Measurements from ENCODE around the gene CHRM2. TPM values are rescaled to one million over a fixed set of nuclear protein-coding genes. Genes with fewer than 3 reads are reported as not detected.

The CHRM2 gene
- total and polyA plus RNA-seq, 2 of the 4 experiments (the other 2 are of a cell fraction): 79.3 to 184 TPM

- Histone ChIP-seq H2BK20ac (ENCODE audit: low read depth, low read length) (no peak overlapping the region), H3K79me1 (ENCODE audit: low read depth in 1 of 2, low read length in 2 of 2) (peaks cover 13 to 63% of the 10 kb centered on the region in 2 experiments), H3K9me1 (ENCODE audit: insufficient read depth, low read length) (peaks cover 6% of the 10 kb centered on the region), H3K4me1 (ENCODE audit: control insufficient read depth, insufficient read depth, low read length) (peaks cover 3% of the 10 kb centered on the region), H3K9ac (ENCODE audit: low read depth, low read length) (no peak overlapping the region), H2AK9ac (replicated peaks; ENCODE audit: low read depth, low read length, poor library complexity) (no peak overlapping the region), H4K91ac (ENCODE audit: insufficient read depth, low read depth, low read length) (peak overlapping the region; percentile 33; the same call in 1 of the 2 replicates), H4K5ac (ENCODE audit: low read depth, low read length) (peak overlapping the region; percentile 84; the same call in 1 of the 2 replicates), H3K27me3 (ENCODE audit: control insufficient read depth, insufficient read depth, low read length) (no peaks in the 10 kb centered on the region), H3K4me2 (ENCODE audit: low read depth, low read length) (no peak overlapping the region), H2BK5ac (ENCODE audit: low read depth, low read length, poor library complexity, severe bottlenecking) (peak overlapping the region; percentile 53), H3K9me3 (ENCODE audit: control insufficient read depth, insufficient read depth, low read length) (no peaks in the 10 kb centered on the region), H2AFZ (replicated peaks; ENCODE audit: low read length, poor library complexity) (no peak overlapping the region), H3K4ac (ENCODE audit: low read depth, low read length) (0 out of 2 replicates have a peak overlapping the region, but pooled peaks have one; percentile 4), H3K36me3 (ENCODE audit: control insufficient read depth, insufficient read depth, low read length) (peaks cover 10% of the 10 kb centered on the region), H4K20me1 (ENCODE audit: insufficient read depth, low read length) (peaks cover 14% of the 10 kb centered on the region; the same call in 1 of the 2 replicates), H3K23ac (ENCODE audit: low read depth, low read length) (peak overlapping the region; percentile 84; the same call in 1 of the 2 replicates), H3K56ac (ENCODE audit: extremely low read depth, insufficient read depth, low read length) (no peak overlapping the region), H3K18ac (ENCODE audit: low read depth, low read length) (no peak overlapping the region), H3K27ac (ENCODE audit: insufficient read depth, low read length) (no peak overlapping the region; the same call in 1 of the 2 replicates), H2BK120ac (ENCODE audit: low read depth, low read length) (0 out of 2 replicates have a peak overlapping the region, but pooled peaks have one; percentile 32), H3K4me3 (ENCODE audit: insufficient read depth, low read depth, low read length) (no peak overlapping the region), H2BK15ac (ENCODE audit: low read depth, low read length) (no peak overlapping the region), H4K8ac (ENCODE audit: low read depth in 2 of 2, low read length in 2 of 2) (peak overlapping the region; percentile 16 to 71; a peak in 3 of 4 replicates), H2AK5ac (ENCODE audit: low read depth, low read length) (0 out of 2 replicates have a peak overlapping the region, but pooled peaks have one; percentile 70), H3K14ac (replicated peaks; ENCODE audit: low read depth, low read length) (no peak overlapping the region)
- DNase-seq: no peak
- no CpG with 5 or more reads among the region's 3 CpGs for WGBS, 2 experiments (ENCODE audit: extremely low coverage in 2 of 2, insufficient read length in 1 of 2)
- dilution Hi-C loops (cut with HindIII; ENCODE audit: low sequenced_read_pairs, unreplicated experiment) (no loop called here), intact Hi-C loops (cut with micrococcal nuclease) (no loop called here), in situ Hi-C loops (cut with MboI; ENCODE audit: low sequenced_read_pairs) (no loop called here)
- ChIA-PET POLR2A (ENCODE audit: unreplicated experiment) (no interaction called here), CTCF (no interaction called here)
- TF ChIP-seq MAZ (IDR thresholded peaks at IDR 0.05; ENCODE audit: borderline replicate concordance, low read depth, low read length) (no peak), RCOR1 (IDR thresholded peaks at IDR 0.05; ENCODE audit: insufficient replicate concordance, low read length) (no peak)
- ATAC-seq (ENCODE audit: low read depth): no peak
- BruUV-seq (replicated peaks): no TSS peak
Measured at GRCh38 chr7:136912339-136912738, 43.9 kb downstream of the CHRM2 start.
